CD1c-positive myeloid dendritic cell (primary cell): ENCODE results near the gene ADGRA1.
"Not testable (repeated sequence)": the region's sequence is repeated elsewhere in the genome, so short reads cannot be mapped to it uniquely, and the experiment has no call there.

Experiments used
- DNase-seq: peaks from one replicate; pipeline ENCODE4 v3.0.0-alpha.2; 2016; ENCODE audit errors: extremely low spot score

The ADGRA1 gene, protein sequence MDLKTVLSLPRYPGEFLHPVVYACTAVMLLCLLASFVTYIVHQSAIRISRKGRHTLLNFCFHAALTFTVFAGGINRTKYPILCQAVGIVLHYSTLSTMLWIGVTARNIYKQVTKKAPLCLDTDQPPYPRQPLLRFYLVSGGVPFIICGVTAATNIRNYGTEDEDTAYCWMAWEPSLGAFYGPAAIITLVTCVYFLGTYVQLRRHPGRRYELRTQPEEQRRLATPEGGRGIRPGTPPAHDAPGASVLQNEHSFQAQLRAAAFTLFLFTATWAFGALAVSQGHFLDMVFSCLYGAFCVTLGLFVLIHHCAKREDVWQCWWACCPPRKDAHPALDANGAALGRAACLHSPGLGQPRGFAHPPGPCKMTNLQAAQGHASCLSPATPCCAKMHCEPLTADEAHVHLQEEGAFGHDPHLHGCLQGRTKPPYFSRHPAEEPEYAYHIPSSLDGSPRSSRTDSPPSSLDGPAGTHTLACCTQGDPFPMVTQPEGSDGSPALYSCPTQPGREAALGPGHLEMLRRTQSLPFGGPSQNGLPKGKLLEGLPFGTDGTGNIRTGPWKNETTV

GRCh38 chr10:133087679-133088178 is at the start of gene ADGRA1:
TSS of gene ADGRA1 (plus strand) at chr10:133087924. CDS start at chr10:133088910, 986 bp downstream.
- no peak for DNase-seq

DNA sequence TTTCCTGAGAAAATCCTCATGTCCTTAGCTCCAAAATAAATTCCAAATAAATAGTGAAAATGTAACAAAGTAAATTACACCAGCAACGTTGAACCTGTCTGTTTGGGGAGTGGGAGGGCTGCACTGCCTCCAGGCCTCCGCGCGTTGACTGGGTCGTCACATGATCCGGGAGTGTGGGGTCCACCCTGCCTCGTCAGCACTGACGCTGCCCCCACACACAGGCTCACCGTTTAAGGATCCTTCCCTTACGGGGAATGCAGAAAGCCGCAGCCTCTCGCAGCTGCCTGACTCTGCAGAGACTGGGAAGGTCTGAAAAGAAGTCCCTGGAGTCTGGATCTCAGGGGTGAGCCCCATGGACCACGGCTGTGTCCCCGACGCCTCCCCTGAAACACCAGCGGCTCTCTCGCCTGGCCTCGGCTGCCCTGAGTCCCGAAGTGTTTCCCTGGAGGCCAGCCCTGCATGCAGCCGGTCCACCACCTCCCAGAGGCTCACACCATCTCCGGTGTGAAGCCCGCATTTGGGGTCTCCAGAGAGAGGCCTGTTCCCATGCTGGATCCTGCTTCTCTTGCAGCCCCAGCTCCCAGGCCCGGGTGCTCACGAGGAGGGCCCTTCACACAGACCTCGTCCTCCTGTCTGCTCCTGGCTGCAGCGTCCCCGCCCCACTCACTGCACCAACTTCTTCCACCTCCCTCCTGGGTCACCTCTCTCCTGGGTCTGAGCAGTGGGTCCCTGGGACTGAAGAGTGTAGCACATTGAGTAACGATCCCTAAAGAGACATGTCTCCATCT is 49.5 kb upstream of the ADGRA1 start:
- no peak for DNase-seq

- no peak for DNase-seq
Measured at GRCh38 chr10:133039107-133039802, 48.5 kb upstream of the ADGRA1 start.

GRCh38 chr10:133039803-133040165 is 47.9 kb upstream of the ADGRA1 start:
- no peak for DNase-seq

GRCh38 chr10:133040198-133040597 is 47.5 kb upstream of the ADGRA1 start:
- DNase-seq, result no peak

DNA sequence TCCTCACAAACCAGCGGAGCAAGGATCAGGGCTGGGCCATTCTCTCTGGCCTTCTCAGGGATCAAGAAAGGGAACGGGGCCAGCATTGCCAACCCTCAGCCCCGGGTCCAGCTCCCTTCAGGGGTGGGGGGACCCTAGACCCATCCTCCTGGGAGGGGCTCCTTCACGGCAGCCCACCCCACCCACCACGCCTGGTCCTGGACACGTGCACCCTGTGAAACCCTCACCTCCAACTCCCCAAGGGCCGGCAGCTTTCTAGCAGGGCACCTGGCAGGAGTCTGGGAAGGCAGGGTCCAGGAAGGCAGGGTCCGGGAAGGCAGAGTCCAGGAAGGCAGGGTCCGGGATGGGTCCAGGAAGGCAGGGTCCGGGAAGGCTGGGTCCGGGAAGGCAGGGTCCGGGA is 46.6 kb upstream of the ADGRA1 start:
- no peak for DNase-seq

- DNase-seq, result no peak
Measured at GRCh38 chr10:133042061-133042460, 45.7 kb upstream of the ADGRA1 start.

- DNase-seq, result no peak
Measured at GRCh38 chr10:133042816-133043215, 44.9 kb upstream of the ADGRA1 start.

GRCh38 chr10:133043541-133044225 is 44.0 kb upstream of the ADGRA1 start:
- DNase-seq, result no peak

GRCh38 chr10:133044401-133044811 is 43.3 kb upstream of the ADGRA1 start:
- no peak for DNase-seq

DNA sequence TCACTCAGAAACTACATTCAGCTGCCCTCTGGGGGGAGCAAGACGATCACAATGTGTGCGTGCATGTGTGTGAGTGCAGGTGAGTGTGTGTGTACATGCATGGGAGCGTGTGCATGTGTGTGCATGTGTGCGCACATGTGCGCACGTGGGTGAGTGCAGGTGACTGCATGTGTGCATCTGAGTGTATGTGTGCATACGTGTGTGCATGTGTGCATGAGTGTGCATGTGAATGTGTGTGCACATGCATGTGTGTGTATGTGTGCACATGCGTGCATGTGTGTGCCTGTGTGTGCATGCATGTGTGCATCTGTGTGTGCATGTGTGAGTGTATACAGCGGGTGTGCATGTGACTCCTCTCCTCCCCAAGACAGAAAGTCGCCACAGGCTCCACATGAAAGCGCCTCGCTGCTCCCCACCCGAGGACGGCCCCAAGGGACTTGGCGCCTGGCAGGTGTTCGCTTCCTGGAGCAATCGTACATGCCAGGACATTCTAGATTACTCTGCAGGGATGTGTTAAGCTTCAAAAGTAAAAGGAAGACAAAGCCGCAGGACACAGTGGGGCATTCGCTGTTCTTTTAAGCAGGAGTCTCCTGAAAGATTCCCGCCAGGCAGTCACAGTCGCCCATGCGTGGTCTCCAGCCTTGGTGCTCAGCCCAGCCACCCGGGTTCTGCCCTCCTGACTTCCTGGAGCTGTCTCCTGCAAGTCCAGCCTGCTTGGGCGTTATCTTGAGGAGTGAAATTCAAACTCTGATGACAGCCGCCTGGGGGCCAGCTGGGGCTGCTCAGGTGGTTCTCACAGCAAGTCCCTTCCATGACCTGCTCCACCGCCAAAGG is 42.0 kb upstream of the ADGRA1 start:
- DNase-seq, result no peak

DNA sequence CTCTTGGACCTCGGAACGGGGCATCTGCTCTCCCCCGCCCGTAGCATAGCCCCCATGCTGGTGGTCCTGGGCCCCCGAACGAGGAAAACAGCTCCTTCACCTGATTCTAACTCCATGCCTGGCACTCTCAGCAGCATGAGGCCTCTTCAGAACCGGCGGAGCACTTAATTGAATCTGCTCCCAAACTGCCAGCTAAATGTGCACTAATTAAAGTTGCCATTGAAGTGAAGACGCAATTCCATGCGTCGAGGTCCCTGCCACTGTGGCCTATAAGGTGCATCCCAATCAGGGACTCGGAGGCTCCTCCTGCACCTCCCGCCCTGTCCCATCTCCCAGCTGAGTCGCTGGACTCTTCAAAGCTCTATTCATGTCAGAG is 41.3 kb upstream of the ADGRA1 start:
- DNase-seq, result no peak

- no peak for DNase-seq
Measured at GRCh38 chr10:133047526-133048123, 40.1 kb upstream of the ADGRA1 start.

- no peak for DNase-seq
Measured at GRCh38 chr10:133048266-133048665, 39.5 kb upstream of the ADGRA1 start.

DNA sequence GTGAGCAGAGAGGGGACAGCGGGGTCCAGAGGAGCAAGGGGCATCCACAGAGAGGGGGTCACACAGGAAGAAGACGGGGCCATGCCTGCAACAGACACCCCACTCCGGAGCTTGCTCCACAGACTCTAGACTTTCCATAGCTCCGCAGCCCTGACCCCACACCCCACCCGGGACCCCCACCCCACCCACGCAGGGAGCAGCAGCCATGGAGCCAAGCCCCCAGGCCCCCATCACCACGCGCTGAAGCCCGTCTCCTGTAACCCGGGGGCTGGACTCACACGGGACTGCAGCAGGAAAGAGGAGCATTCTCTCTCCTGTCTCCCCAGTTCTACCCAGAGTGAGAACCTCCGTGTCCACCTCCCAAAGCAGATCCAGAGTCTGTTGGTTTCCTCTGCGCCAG is 38.8 kb upstream of the ADGRA1 start:
- DNase-seq, result no peak

DNA sequence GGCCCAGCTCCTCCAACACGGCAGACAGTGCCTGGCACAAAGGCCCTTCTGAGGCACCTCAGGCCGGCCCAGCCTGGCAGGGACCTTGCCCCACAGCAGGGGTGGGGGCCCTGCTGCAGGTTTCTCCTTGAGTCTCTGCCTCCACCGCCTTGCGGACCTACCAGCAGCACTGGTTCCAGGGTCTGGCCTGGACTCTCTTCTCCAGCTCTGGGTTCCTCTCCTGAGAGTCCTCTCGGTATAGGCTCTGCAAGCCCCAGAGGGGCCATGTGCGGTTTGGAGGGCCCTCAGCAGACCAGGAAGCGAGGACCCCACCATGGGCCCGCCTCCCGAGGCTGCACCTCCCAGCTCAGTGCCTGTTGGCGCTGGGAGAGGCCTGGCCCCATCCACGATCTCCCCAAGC is 38.1 kb upstream of the ADGRA1 start:
- DNase-seq, result no peak

GRCh38 chr10:133050371-133050770 is 37.4 kb upstream of the ADGRA1 start:
- no peak for DNase-seq

- DNase-seq, result no peak
Measured at GRCh38 chr10:133052076-133052475, 35.6 kb upstream of the ADGRA1 start.

GRCh38 chr10:133053527-133054133 is 34.1 kb upstream of the ADGRA1 start:
- not testable (repeated sequence) for DNase-seq

DNA sequence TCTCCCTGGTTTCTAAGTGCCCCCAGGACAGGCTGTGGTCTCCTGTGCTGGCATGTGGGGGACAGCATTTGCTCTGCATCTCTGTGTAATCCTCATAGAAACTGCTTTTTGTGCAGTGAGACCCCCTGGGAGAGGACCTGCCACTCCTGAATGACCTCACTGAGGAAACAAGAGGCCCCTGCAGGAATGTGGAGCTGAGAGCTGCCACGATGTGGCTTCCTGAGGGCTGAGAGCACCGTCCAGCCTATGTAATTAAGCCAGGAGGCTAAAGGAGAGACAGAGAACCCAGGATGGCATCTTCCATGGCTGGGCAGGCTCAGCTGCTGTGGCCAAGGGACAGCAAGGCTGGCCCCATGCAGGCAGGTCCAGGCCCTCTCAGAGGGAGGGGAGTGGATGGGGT is 32.3 kb upstream of the ADGRA1 start:
- DNase-seq, result no peak
